ENCODE results near the gene SHTN1.

DNA sequence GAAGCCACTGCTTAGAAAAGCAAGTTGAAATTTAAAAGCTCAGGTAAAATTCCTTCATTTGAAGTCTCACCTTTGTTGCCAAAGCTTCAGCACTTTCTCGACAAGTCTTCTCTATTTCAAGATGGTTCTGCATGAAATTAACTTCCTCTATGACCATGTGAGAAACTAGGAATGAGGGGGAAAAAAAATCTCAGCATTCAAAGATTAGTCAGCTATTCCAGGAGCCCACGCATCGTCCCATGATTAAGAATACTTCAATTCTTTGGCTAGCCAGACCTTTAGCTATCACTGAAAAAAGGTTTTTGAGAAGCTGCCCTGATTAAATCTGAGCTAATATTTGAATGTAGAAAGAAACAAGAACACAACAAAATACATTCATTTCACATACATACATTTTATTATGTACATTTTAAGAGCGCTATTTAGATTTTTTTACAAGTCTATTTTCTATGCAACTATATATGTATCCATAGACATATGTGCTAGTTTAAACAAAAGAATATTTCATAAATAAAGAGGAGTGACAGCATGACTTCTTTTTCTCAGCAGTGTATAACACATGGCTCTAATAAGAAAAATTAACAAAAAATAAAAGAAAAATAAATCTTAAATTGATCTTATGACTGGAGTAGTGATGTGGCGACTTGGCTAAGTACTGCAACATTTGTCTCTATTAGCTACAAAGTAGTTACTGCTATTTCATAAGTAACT lies 44.8 kb downstream of the SHTN1 start:
- TF ChIP-seq RAD21 (IDR thresholded peaks at IDR 0.05; ENCODE audit: low read depth): no peak
- no peak for TF ChIP-seq NFIC (IDR thresholded peaks at IDR 0.05)
- TF ChIP-seq, protein P1, sequence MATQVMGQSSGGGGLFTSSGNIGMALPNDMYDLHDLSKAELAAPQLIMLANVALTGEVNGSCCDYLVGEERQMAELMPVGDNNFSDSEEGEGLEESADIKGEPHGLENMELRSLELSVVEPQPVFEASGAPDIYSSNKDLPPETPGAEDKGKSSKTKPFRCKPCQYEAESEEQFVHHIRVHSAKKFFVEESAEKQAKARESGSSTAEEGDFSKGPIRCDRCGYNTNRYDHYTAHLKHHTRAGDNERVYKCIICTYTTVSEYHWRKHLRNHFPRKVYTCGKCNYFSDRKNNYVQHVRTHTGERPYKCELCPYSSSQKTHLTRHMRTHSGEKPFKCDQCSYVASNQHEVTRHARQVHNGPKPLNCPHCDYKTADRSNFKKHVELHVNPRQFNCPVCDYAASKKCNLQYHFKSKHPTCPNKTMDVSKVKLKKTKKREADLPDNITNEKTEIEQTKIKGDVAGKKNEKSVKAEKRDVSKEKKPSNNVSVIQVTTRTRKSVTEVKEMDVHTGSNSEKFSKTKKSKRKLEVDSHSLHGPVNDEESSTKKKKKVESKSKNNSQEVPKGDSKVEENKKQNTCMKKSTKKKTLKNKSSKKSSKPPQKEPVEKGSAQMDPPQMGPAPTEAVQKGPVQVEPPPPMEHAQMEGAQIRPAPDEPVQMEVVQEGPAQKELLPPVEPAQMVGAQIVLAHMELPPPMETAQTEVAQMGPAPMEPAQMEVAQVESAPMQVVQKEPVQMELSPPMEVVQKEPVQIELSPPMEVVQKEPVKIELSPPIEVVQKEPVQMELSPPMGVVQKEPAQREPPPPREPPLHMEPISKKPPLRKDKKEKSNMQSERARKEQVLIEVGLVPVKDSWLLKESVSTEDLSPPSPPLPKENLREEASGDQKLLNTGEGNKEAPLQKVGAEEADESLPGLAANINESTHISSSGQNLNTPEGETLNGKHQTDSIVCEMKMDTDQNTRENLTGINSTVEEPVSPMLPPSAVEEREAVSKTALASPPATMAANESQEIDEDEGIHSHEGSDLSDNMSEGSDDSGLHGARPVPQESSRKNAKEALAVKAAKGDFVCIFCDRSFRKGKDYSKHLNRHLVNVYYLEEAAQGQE (IDR thresholded peaks at IDR 0.05; ENCODE audit: low read depth): no peak
- TF ChIP-seq, protein P2, sequence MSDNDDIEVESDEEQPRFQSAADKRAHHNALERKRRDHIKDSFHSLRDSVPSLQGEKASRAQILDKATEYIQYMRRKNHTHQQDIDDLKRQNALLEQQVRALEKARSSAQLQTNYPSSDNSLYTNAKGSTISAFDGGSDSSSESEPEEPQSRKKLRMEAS (IDR thresholded peaks at IDR 0.05): no peak
- no peak for TF ChIP-seq EP300 (IDR thresholded peaks at IDR 0.05; ENCODE audit: borderline replicate concordance)
- no peak for TF ChIP-seq ZBTB7A (IDR thresholded peaks at IDR 0.05; ENCODE audit: low read depth)
- no peak for TF ChIP-seq EGR1 (IDR thresholded peaks at IDR 0.05)
- no peak for TF ChIP-seq TAF1 (IDR thresholded peaks at IDR 0.05; ENCODE audit: low read depth)
- no peak for TF ChIP-seq TEAD4 (IDR thresholded peaks at IDR 0.05)
- TF ChIP-seq CEBPB (IDR thresholded peaks at IDR 0.05): no peak
- TF ChIP-seq CREB1 (IDR thresholded peaks at IDR 0.05; ENCODE audit: low read depth): no peak
- TF ChIP-seq YY1 (IDR thresholded peaks at IDR 0.05; ENCODE audit: low read depth): no peak
